ENCODE measurements around the gene NMNAT3. TPM values are rescaled to one million over a fixed set of nuclear protein-coding genes. Genes with fewer than 3 reads are reported as not detected.

Gene NMNAT3
- total RNA-seq, 4 donors from 2014 or later = 5.6 to 46.2 (median 14.2) TPM

GRCh38 chr3:139668332-139668731 lies 9.4 kb downstream of the NMNAT3 start:
- H3K4me3 ChIP-seq = no peak overlapping the region
- no peaks in the 10 kb centered on the region for H3K27me3 ChIP-seq
- H3K36me3 ChIP-seq = no peaks in the 10 kb centered on the region
- no peak for TF ChIP-seq POLR2A (IDR thresholded peaks at IDR 0.05)
- TF ChIP-seq CTCF (IDR thresholded peaks at IDR 0.05) = no peak
- no peak overlapping the region for H3K27ac ChIP-seq
- no peaks in the 10 kb centered on the region for H3K4me1 ChIP-seq
- no peaks in the 10 kb centered on the region for H3K9me3 ChIP-seq
- no peak for DNase-seq

GRCh38 chr3:139664958-139665357 lies 12.8 kb downstream of the NMNAT3 start:
- Histone ChIP-seq H3K9me3 (no peaks in the 10 kb centered on the region), H3K4me3 (no peak overlapping the region), H3K27ac (no peak overlapping the region), H3K27me3 (no peaks in the 10 kb centered on the region), H3K4me1 (no peaks in the 10 kb centered on the region), H3K36me3 (no peaks in the 10 kb centered on the region)
- TF ChIP-seq POLR2A (IDR thresholded peaks at IDR 0.05) (no peak), CTCF (IDR thresholded peaks at IDR 0.05) (no peak)
- no peak for DNase-seq

GRCh38 chr3:139660269-139660668 lies 17.5 kb downstream of the NMNAT3 start:
- Histone ChIP-seq H3K36me3 (no peaks in the 10 kb centered on the region), H3K4me3 (no peak overlapping the region), H3K4me1 (peaks cover 0 to 4% (median 0%) of the 10 kb centered on the region in 4 donors), H3K27ac (no peak overlapping the region), H3K9me3 (no peaks in the 10 kb centered on the region), H3K27me3 (no peaks in the 10 kb centered on the region)
- no peak for DNase-seq
- TF ChIP-seq POLR2A (IDR thresholded peaks at IDR 0.05) (no peak), CTCF (IDR thresholded peaks at IDR 0.05) (no peak)

- Histone ChIP-seq H3K9me3 (no peaks in the 10 kb centered on the region), H3K27ac (no peak overlapping the region), H3K27me3 (no peaks in the 10 kb centered on the region), H3K4me3 (no peak overlapping the region), H3K36me3 (no peaks in the 10 kb centered on the region), H3K4me1 (peaks cover 0 to 4% (median 0%) of the 10 kb centered on the region in 4 donors)
- DNase-seq = no peak
- TF ChIP-seq CTCF (IDR thresholded peaks at IDR 0.05) (no peak), POLR2A (IDR thresholded peaks at IDR 0.05) (no peak)
Measured at GRCh38 chr3:139659511-139659910, 18.3 kb downstream of the NMNAT3 start.

GRCh38 chr3:139657936-139658335 lies 19.8 kb downstream of the NMNAT3 start:
- no peak overlapping the region for H3K27ac ChIP-seq
- H3K27me3 ChIP-seq = no peaks in the 10 kb centered on the region
- peaks cover 0 to 13% (median 0%) of the 10 kb centered on the region in 4 donors for H3K4me1 ChIP-seq
- TF ChIP-seq CTCF (IDR thresholded peaks at IDR 0.05) (no peak), POLR2A (IDR thresholded peaks at IDR 0.05) (no peak)
- no peak for DNase-seq
- H3K9me3 ChIP-seq = no peaks in the 10 kb centered on the region
- no peak overlapping the region for H3K4me3 ChIP-seq
- H3K36me3 ChIP-seq = no peaks in the 10 kb centered on the region

- H3K4me3 ChIP-seq = no peak overlapping the region
- no peaks in the 10 kb centered on the region for H3K27me3 ChIP-seq
- H3K4me1 ChIP-seq = peaks cover 0 to 18% (median 0%) of the 10 kb centered on the region in 4 donors
- H3K27ac ChIP-seq = no peak overlapping the region
- no peaks in the 10 kb centered on the region for H3K9me3 ChIP-seq
- TF ChIP-seq CTCF (IDR thresholded peaks at IDR 0.05) = no peak
- TF ChIP-seq POLR2A (IDR thresholded peaks at IDR 0.05) = no peak
- no peaks in the 10 kb centered on the region for H3K36me3 ChIP-seq
- DNase-seq = no peak
Measured at GRCh38 chr3:139657434-139657833, 20.3 kb downstream of the NMNAT3 start.

Measured in Peyer's patch (tissue), 4 donors.